ENCODE measurements around the gene C19orf85. TPM values are rescaled to one million over a fixed set of nuclear protein-coding genes. Genes with fewer than 3 reads are reported as not detected.

C19orf85 gene
- total RNA-seq, 1 donor from 2014 or later: not detected

- intact Hi-C loops (cut with micrococcal nuclease): loop anchor here (10.0 kb wide), 1 partner anchor 835 kb away; the partner anchor contains the start of gene ZSCAN5A
These were observed 15.1 kb upstream of the C19orf85 start for GRCh38 chr19:55479451-55480230.

- intact Hi-C loops (cut with micrococcal nuclease): loop anchor here (10.0 kb wide), 1 partner anchor 836 kb away; the partner anchor contains the start of gene ZSCAN5A
These were observed 14.5 kb upstream of the C19orf85 start for GRCh38 chr19:55479045-55479444.

GRCh38 chr19:55478364-55478763 lies 13.8 kb upstream of the C19orf85 start:
- intact Hi-C loops (cut with micrococcal nuclease): loop anchor here (10.0 kb wide), 1 partner anchor 836 kb away; the partner anchor contains the start of gene ZSCAN5A

GRCh38 chr19:55477905-55478304 lies 13.4 kb upstream of the C19orf85 start:
- intact Hi-C loops (cut with micrococcal nuclease): loop anchor here (1.0 to 10.0 kb wide), 5 partner anchors 25 to 1014 kb away; partner anchors contain the start of genes PPP1R12C, ZNF444 and ZSCAN5A

- intact Hi-C loops (cut with micrococcal nuclease): loop anchor here (1.0 to 10.0 kb wide), 15 partner anchors 9 to 839 kb away; partner anchors contain the start of genes FIZ1, HSPBP1, ISOC2 and KMT5C
These were observed 11.7 kb upstream of the C19orf85 start, which contains the start of gene ZNF628 for GRCh38 chr19:55476100-55476775. TSS of gene ZNF628 (plus strand) at chr19:55476617. CDS start at chr19:55479911, 3,294 bp downstream.

GRCh38 chr19:55474269-55475265 lies 10.0 kb upstream of the C19orf85 start:
- intact Hi-C loops (cut with micrococcal nuclease): loop anchor here (10.0 kb wide), 1 partner anchor 840 kb away; the partner anchor contains the start of gene ZSCAN5A

- intact Hi-C loops (cut with micrococcal nuclease): loop anchor here (10.0 kb wide), 1 partner anchor 841 kb away; the partner anchor contains the start of gene ZSCAN5A
These were observed 8.9 kb upstream of the C19orf85 start for GRCh38 chr19:55473225-55474012.

- intact Hi-C loops (cut with micrococcal nuclease): loop anchor here (10.0 kb wide), 1 partner anchor 842 kb away; the partner anchor contains the start of gene ZSCAN5A
These were observed 7.9 kb upstream of the C19orf85 start for GRCh38 chr19:55472463-55472862.

- intact Hi-C loops (cut with micrococcal nuclease): loop anchor here (10.0 kb wide), 1 partner anchor 844 kb away; the partner anchor contains the start of gene ZSCAN5A
These were observed 6.7 kb upstream of the C19orf85 start for GRCh38 chr19:55471266-55471665.

- intact Hi-C loops (cut with micrococcal nuclease): loop anchor here (1.0 kb wide), 1 partner anchor 35 kb away; no protein-coding TSS in a partner anchor
These were observed 3.5 kb upstream of the C19orf85 start for GRCh38 chr19:55468054-55468393.

GRCh38 chr19:55467236-55468053 lies 2.9 kb upstream of the C19orf85 start:
- intact Hi-C loops (cut with micrococcal nuclease): loop anchor here (1.0 kb wide), 2 partner anchors 36 to 164 kb away; no protein-coding TSS in a partner anchor

GRCh38 chr19:55466241-55466614 lies 1.7 kb upstream of the C19orf85 start:
- intact Hi-C loops (cut with micrococcal nuclease): no loop called here

- intact Hi-C loops (cut with micrococcal nuclease): no loop called here
These were observed 1.1 kb upstream of the C19orf85 start for GRCh38 chr19:55465460-55466240.

GRCh38 chr19:55464039-55464661 lies 401 bp downstream of the C19orf85 start:
- intact Hi-C loops (cut with micrococcal nuclease): no loop called here

- intact Hi-C loops (cut with micrococcal nuclease): no loop called here
These were observed 944 bp downstream of the C19orf85 start for GRCh38 chr19:55463583-55464031.

- intact Hi-C loops (cut with micrococcal nuclease): no loop called here
These were observed 1.8 kb downstream of the C19orf85 start for GRCh38 chr19:55462722-55463121.

GRCh38 chr19:55461974-55462626 lies 2.5 kb downstream of the C19orf85 start:
- intact Hi-C loops (cut with micrococcal nuclease): loop anchor here (1.0 to 2.0 kb wide), 13 partner anchors 14 to 998 kb away; partner anchors contain the start of genes FIZ1, HSPBP1, KMT5C and PPP6R1
